Activated T-cell treated with anti-CD3 and anti-CD28 coated beads, Interleukin-2, amount 50 U/mL, for 4 hours (primary cell): Measurements from ENCODE around the gene COL17A1. TPM values are rescaled to one million over a fixed set of nuclear protein-coding genes. Genes with fewer than 3 reads are reported as not detected.

ENCODE experiments used
- ATAC-seq, 2 donors: fragments of 200-7000 bp; cut with Tn5 transposase; one replicate each; pipeline ENCODE4 v1.10.0; 2021
- DNase-seq: peaks from one replicate; pipeline ENCODE4 v3.0.0-alpha.2; 2020
- H3K27me3 Mint-ChIP-seq: one replicate; pipeline ENCODE4 v1.8.0; 2021; ENCODE audit warnings: low read depth, mixed read lengths
- H3K36me3 Mint-ChIP-seq: one replicate; pipeline ENCODE4 v1.8.0; 2022; ENCODE audit warnings: mixed read lengths; ENCODE audit not compliant: insufficient read depth
- H3K4me1 Mint-ChIP-seq: one replicate; pipeline ENCODE4 v1.8.0; 2021; ENCODE audit warnings: low read depth, mixed read lengths
- H3K4me3 Mint-ChIP-seq: one replicate; pipeline ENCODE4 v1.8.0; 2021; ENCODE audit warnings: mild to moderate bottlenecking, moderate library complexity, mixed read lengths
- H3K9me3 Mint-ChIP-seq: one replicate; pipeline ENCODE4 v1.8.0; 2021; ENCODE audit warnings: mixed read lengths
- total RNA-seq, 3 donors: library from RNA; stranded (reverse); gene quantifications; one replicate each; pipeline ENCODE4 v1.2.1, GENCODE V29; 2021

COL17A1 gene
- total RNA-seq, 3 donors from 2014 or later: 0.23 TPM; not detected in 2

- no peaks in the 10 kb centered on the region for H3K4me1 Mint-ChIP-seq
- no peak overlapping the region for H3K4me3 Mint-ChIP-seq
- H3K27me3 Mint-ChIP-seq: no peaks in the 10 kb centered on the region
- H3K36me3 Mint-ChIP-seq: no peaks in the 10 kb centered on the region
- no peaks in the 10 kb centered on the region for H3K9me3 Mint-ChIP-seq
- no peak for DNase-seq
- ATAC-seq: no peak
Measured at GRCh38 chr10:104052431-104052830, 33.2 kb downstream of the COL17A1 start.

- no peak for DNase-seq
- no peak for ATAC-seq
- Mint-ChIP-seq H3K4me3 (no peak overlapping the region), H3K9me3 (no peaks in the 10 kb centered on the region), H3K4me1 (no peaks in the 10 kb centered on the region), H3K36me3 (no peaks in the 10 kb centered on the region), H3K27me3 (no peaks in the 10 kb centered on the region)
Measured at GRCh38 chr10:104049504-104050250, 36.0 kb downstream of the COL17A1 start.

- Mint-ChIP-seq H3K9me3 (no peaks in the 10 kb centered on the region), H3K27me3 (no peaks in the 10 kb centered on the region), H3K4me3 (no peak overlapping the region), H3K4me1 (no peaks in the 10 kb centered on the region), H3K36me3 (no peaks in the 10 kb centered on the region)
- DNase-seq (no peak), ATAC-seq (no peak)
Measured at GRCh38 chr10:104046651-104047050, 39.0 kb downstream of the COL17A1 start.

GRCh38 chr10:104045151-104046089 lies 40.3 kb downstream of the COL17A1 start:
- Mint-ChIP-seq H3K4me1 (no peaks in the 10 kb centered on the region), H3K36me3 (no peaks in the 10 kb centered on the region), H3K4me3 (no peak overlapping the region), H3K9me3 (no peaks in the 10 kb centered on the region), H3K27me3 (no peaks in the 10 kb centered on the region)
- no peak for DNase-seq
- ATAC-seq: peak in 1 of 2 donors; percentile 50

GRCh38 chr10:104043854-104044253 lies 41.8 kb downstream of the COL17A1 start:
- ATAC-seq (no peak), DNase-seq (no peak)
- Mint-ChIP-seq H3K4me3 (no peak overlapping the region), H3K4me1 (no peaks in the 10 kb centered on the region), H3K9me3 (no peaks in the 10 kb centered on the region), H3K27me3 (no peaks in the 10 kb centered on the region), H3K36me3 (no peaks in the 10 kb centered on the region)

GRCh38 chr10:104043185-104043830 lies 42.4 kb downstream of the COL17A1 start:
- H3K4me1 Mint-ChIP-seq: no peaks in the 10 kb centered on the region
- H3K9me3 Mint-ChIP-seq: no peaks in the 10 kb centered on the region
- no peaks in the 10 kb centered on the region for H3K36me3 Mint-ChIP-seq
- ATAC-seq: no peak
- no peaks in the 10 kb centered on the region for H3K27me3 Mint-ChIP-seq
- no peak for DNase-seq
- H3K4me3 Mint-ChIP-seq: no peak overlapping the region

GRCh38 chr10:104041891-104042535 lies 43.7 kb downstream of the COL17A1 start:
- Mint-ChIP-seq H3K9me3 (no peaks in the 10 kb centered on the region), H3K27me3 (no peaks in the 10 kb centered on the region)

GRCh38 chr10:104040862-104041789 lies 44.6 kb downstream of the COL17A1 start:
- no peaks in the 10 kb centered on the region for H3K4me1 Mint-ChIP-seq

More at GRCh38 chr10:104041891-104042535, 43.7 kb downstream of the COL17A1 start:
- no peak for ATAC-seq
- Mint-ChIP-seq H3K4me3 (no peak overlapping the region), H3K36me3 (no peaks in the 10 kb centered on the region), H3K4me1 (no peaks in the 10 kb centered on the region)
- no peak for DNase-seq

GRCh38 chr10:104040382-104040781 lies 45.3 kb downstream of the COL17A1 start:
- no peak overlapping the region for H3K4me3 Mint-ChIP-seq
- no peaks in the 10 kb centered on the region for H3K9me3 Mint-ChIP-seq
- H3K27me3 Mint-ChIP-seq: no peaks in the 10 kb centered on the region

More at GRCh38 chr10:104040862-104041789, 44.6 kb downstream of the COL17A1 start:
- Mint-ChIP-seq H3K9me3 (no peaks in the 10 kb centered on the region), H3K27me3 (no peaks in the 10 kb centered on the region), H3K4me3 (no peak overlapping the region), H3K36me3 (no peaks in the 10 kb centered on the region)
- ATAC-seq: no peak
- DNase-seq: no peak

GRCh38 chr10:104038958-104039752 lies 46.5 kb downstream of the COL17A1 start:
- Mint-ChIP-seq H3K4me3 (no peak overlapping the region), H3K9me3 (no peaks in the 10 kb centered on the region), H3K36me3 (no peaks in the 10 kb centered on the region), H3K27me3 (no peaks in the 10 kb centered on the region), H3K4me1 (no peaks in the 10 kb centered on the region)
- no peak for ATAC-seq
- DNase-seq: no peak

More at GRCh38 chr10:104040382-104040781, 45.3 kb downstream of the COL17A1 start:
- Mint-ChIP-seq H3K4me1 (no peaks in the 10 kb centered on the region), H3K36me3 (no peaks in the 10 kb centered on the region)
- DNase-seq (no peak), ATAC-seq (no peak)

- ATAC-seq (no peak), DNase-seq (no peak)
- H3K36me3 Mint-ChIP-seq: no peaks in the 10 kb centered on the region
- H3K27me3 Mint-ChIP-seq: no peaks in the 10 kb centered on the region
- H3K4me3 Mint-ChIP-seq: no peak overlapping the region
- H3K9me3 Mint-ChIP-seq: no peaks in the 10 kb centered on the region
- no peaks in the 10 kb centered on the region for H3K4me1 Mint-ChIP-seq
Measured at GRCh38 chr10:104038537-104038936, 47.1 kb downstream of the COL17A1 start.

GRCh38 chr10:104037261-104037951 lies 48.3 kb downstream of the COL17A1 start:
- Mint-ChIP-seq H3K27me3 (no peaks in the 10 kb centered on the region), H3K9me3 (no peaks in the 10 kb centered on the region), H3K4me1 (no peaks in the 10 kb centered on the region), H3K4me3 (no peak overlapping the region), H3K36me3 (no peaks in the 10 kb centered on the region)
- ATAC-seq (no peak), DNase-seq (no peak)
